Naive B cell (primary cell): ENCODE measurements around the gene TCIRG1. TPM values are rescaled to one million over a fixed set of nuclear protein-coding genes. Genes with fewer than 3 reads are reported as not detected.

Experiments used
- ATAC-seq, 2 donors: fragments of 150-1000 bp; cut with Tn5 transposase; 2 replicates each; pipeline ENCODE4 v1.10.0; 2021; ENCODE audit warnings: low read depth in 2 of 2, mild to moderate bottlenecking in 2 of 2, moderate library complexity in 2 of 2
- DNase-seq: peaks from one replicate; pipeline ENCODE4 v3.0.0; 2022
- H3K27ac Mint-ChIP-seq, 6 donors: one replicate each; pipeline ENCODE4 v1.8.0; 2020 to 2022; ENCODE audit warnings: mild to moderate bottlenecking in 6 of 6, mixed read lengths in 6 of 6, moderate library complexity in 5 of 6, inconsistent platforms in 2 of 6
- H3K27me3 Mint-ChIP-seq, 3 donors: one replicate each; pipeline ENCODE4 v1.8.0; 2021 to 2022; ENCODE audit warnings: mixed read lengths in 3 of 3, mild to moderate bottlenecking in 1 of 3
- H3K36me3 Mint-ChIP-seq, 2 donors: one replicate each; pipeline ENCODE4 v1.8.0; 2020 to 2022; ENCODE audit warnings: mixed read lengths in 2 of 2, inconsistent platforms in 1 of 2, mild to moderate bottlenecking in 1 of 2
- H3K4me1 Mint-ChIP-seq, 3 donors: one replicate each; pipeline ENCODE4 v1.8.0; 2020 to 2022; ENCODE audit warnings: mixed read lengths in 3 of 3, inconsistent platforms in 1 of 3, mild to moderate bottlenecking in 1 of 3, moderate library complexity in 1 of 3
- H3K4me3 Mint-ChIP-seq, 8 donors: one replicate each; pipeline ENCODE4 v1.8.0; 2020 to 2022; ENCODE audit warnings: mild to moderate bottlenecking in 8 of 8, mixed read lengths in 8 of 8, moderate library complexity in 8 of 8, inconsistent platforms in 2 of 8
- H3K9me3 Mint-ChIP-seq, 7 donors: one replicate each; pipeline ENCODE4 v1.8.0; 2020 to 2022; ENCODE audit warnings: mixed read lengths in 7 of 7, mild to moderate bottlenecking in 5 of 7, inconsistent platforms in 2 of 7, moderate library complexity in 1 of 7
- polyA plus RNA-seq, 6 donors: library from polyadenylated mRNA; unstranded; fragments of 300-500 nt; fragmentation: Illumina TruSeq; gene quantifications; one replicate each; pipeline ENCODE4 v1.2.3, GENCODE V29; 2021; ENCODE audit warnings: low read depth in 6 of 6

Gene TCIRG1
- polyA plus RNA-seq, 6 donors from 2014 or later = 16.4 to 44.9 (median 26.6) TPM

DNA sequence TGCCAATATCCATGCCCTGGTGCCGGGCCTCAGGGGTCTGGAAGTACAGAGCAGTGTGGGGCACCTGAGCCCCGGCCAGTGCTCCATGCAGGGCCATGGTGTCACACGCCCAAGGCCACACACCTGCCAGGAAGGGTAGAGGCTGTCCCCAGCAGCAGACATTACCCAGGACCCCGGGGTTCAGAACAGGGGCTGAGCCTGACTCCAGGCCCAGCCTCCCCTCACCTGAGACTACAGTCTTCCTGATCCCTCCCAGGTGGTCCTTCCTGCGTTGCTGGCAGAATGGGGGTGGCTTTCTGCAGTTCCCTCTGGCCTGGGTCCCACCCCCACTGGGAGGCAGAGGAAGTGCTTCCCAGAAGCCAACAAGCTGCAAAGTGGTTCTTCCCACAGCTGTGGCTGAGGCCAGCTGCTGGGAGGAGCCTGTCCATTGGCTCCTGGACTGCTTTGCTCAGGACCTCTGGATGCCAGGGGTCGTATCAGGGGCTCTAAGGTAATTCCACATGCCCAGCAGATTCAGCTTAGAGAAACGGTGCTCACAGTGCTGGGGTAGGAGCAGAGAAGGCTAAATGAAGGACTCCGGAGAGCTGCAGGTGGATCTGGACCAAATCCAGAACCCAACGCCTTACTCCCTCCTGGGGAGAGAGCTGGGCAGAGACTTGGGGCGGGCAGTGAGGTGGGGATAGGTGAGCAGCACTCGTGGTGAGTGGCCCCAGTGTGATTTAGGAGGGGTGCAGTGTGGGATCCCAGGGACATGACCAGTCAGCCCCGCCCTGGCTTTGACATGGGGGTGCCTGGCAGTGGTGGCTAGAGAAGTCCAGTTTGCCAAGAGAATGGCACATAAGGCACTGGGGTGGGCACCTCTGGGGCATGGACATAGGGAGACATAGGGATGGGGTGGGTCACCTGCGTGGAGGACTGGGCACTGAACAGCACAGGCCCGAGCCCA lies 12.6 kb downstream of the TCIRG1 start:
- DNase-seq (no peak), ATAC-seq (no peak)
- Mint-ChIP-seq H3K27ac (peak overlapping the region in 3 of 6 donors; percentile 7 to 67 (median 9)), H3K4me1 (no peaks in the 10 kb centered on the region), H3K4me3 (peak overlapping the region in 1 of 8 donors; percentile 41), H3K9me3 (no peaks in the 10 kb centered on the region), H3K36me3 (peaks cover 0 to 7% of the 10 kb centered on the region in 2 donors), H3K27me3 (no peaks in the 10 kb centered on the region)

DNA sequence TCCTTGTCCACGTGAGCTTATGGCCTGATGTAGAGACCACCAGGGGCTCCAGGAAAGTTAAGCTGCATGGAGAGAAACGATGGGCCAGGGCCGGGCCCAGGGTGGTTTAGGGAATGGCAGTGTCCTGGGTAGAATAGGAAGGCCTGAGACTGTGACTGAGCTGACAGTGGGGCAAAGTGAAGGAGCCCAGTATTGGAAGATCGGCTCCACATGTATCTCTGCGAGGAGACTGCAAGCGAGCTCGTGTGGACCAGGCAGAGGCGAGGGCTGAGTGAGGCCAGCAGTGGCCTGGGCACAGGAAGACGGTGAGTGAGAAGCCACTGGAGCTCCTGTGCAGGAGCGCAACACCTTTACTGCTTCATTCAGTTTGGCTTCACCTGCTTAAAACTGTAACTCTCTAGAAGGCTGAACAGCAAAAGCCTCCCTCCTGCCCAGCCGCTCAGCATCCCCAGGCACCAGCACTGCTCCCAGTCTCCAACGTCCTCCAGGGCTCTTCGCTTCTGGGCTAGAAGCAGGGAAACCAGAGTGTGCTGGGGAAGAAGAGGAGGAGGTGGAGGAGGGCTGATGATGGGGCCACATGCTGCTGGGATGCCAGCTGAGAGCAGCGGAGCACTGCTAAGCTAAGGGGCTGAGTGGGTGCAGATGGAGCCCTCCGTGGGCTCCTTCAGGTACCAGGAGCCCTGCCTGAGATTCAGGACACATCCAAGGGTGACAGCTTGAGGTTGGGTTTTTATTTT lies 13.5 kb downstream of the TCIRG1 start:
- Mint-ChIP-seq H3K27me3 (no peaks in the 10 kb centered on the region), H3K36me3 (peaks cover 0 to 7% of the 10 kb centered on the region in 2 donors), H3K4me1 (no peaks in the 10 kb centered on the region), H3K9me3 (no peaks in the 10 kb centered on the region), H3K4me3 (peak overlapping the region in 1 of 8 donors; percentile 41), H3K27ac (peak overlapping the region in 5 of 6 donors; percentile 7 to 67 (median 42))
- DNase-seq (no peak), ATAC-seq (no peak)

- Mint-ChIP-seq H3K4me3 (no peak overlapping the region), H3K9me3 (no peaks in the 10 kb centered on the region), H3K27me3 (no peaks in the 10 kb centered on the region), H3K4me1 (no peaks in the 10 kb centered on the region), H3K27ac (peak overlapping the region in 3 of 6 donors; percentile 8 to 68 (median 22)), H3K36me3 (peaks cover 0 to 7% of the 10 kb centered on the region in 2 donors)
- DNase-seq (no peak), ATAC-seq (no peak)
These were observed 14.3 kb downstream of the TCIRG1 start for GRCh38 chr11:68053117-68053516.

GRCh38 chr11:68053981-68054812 lies 15.4 kb downstream of the TCIRG1 start:
- Mint-ChIP-seq H3K4me3 (no peak overlapping the region), H3K36me3 (peaks cover 5 to 7% of the 10 kb centered on the region in 2 donors), H3K4me1 (no peaks in the 10 kb centered on the region), H3K9me3 (no peaks in the 10 kb centered on the region), H3K27ac (peak overlapping the region in 1 of 6 donors; percentile 75), H3K27me3 (no peaks in the 10 kb centered on the region)
- ATAC-seq (no peak), DNase-seq (no peak)

DNA sequence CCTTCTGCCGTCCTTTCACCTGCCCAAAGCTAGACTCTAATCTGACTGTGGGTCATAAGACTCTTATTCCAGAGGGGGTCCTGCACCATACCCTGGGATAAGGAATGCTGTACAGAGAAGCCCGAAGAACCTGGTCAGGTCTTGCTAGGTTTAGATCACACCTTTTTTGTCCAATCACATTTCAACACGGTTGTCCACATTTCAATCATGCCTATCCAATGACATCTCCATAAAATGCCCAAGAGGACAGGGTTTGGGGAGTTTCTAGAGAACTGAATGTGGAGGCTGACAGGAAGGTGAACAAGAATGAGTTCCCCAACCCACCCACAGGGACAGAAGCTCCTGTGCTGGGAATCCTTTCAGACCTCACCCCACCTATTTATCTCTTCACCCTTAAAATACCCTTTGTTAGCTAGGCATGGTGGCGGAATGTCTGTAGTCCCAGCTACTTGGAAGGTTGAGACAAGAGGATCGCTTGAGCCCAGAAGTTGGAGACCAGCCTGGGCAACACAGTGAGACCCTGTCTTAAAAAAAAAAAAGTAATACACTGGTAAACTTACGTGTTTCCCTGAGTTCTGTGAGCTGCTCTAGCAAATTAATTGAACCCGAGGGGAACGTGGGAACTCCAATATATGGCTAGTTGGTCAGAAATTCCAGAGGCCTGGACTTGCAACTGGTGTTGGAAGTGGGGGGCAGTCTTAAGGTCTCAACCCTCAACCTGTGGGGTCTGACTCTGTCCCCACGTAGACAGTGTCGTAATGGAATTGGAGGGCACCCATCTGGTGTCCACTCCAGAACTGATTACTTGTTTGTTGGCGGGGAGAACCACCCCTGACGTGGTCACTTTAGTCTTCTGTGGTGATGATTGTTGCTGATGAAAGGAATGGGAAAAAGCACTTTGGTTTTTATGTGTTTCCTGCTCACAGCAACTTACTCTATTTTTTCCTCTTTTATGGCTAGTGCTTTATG lies 17.8 kb downstream of the TCIRG1 start:
- Mint-ChIP-seq H3K4me3 (no peak overlapping the region), H3K27ac (peak overlapping the region in 1 of 6 donors; percentile 67), H3K36me3 (peaks cover 5 to 11% of the 10 kb centered on the region in 2 donors), H3K4me1 (no peaks in the 10 kb centered on the region), H3K27me3 (no peaks in the 10 kb centered on the region), H3K9me3 (no peaks in the 10 kb centered on the region)
- ATAC-seq = no peak
- DNase-seq = no peak

GRCh38 chr11:68057807-68058206 lies 19.0 kb downstream of the TCIRG1 start:
- Mint-ChIP-seq H3K36me3 (peaks cover 5 to 7% of the 10 kb centered on the region in 2 donors), H3K9me3 (no peaks in the 10 kb centered on the region), H3K27me3 (no peaks in the 10 kb centered on the region), H3K4me3 (no peak overlapping the region), H3K4me1 (no peaks in the 10 kb centered on the region), H3K27ac (peak overlapping the region in 1 of 6 donors; percentile 71)
- ATAC-seq (no peak), DNase-seq (no peak)

- ATAC-seq (no peak), DNase-seq (no peak)
- H3K4me3 Mint-ChIP-seq = no peak overlapping the region
- H3K27me3 Mint-ChIP-seq = no peaks in the 10 kb centered on the region
- H3K36me3 Mint-ChIP-seq = peaks cover 18 to 21% of the 10 kb centered on the region in 2 donors
- H3K4me1 Mint-ChIP-seq = no peaks in the 10 kb centered on the region
- no peak overlapping the region for H3K27ac Mint-ChIP-seq
- H3K9me3 Mint-ChIP-seq = no peaks in the 10 kb centered on the region
These were observed 22.7 kb downstream of the TCIRG1 start for GRCh38 chr11:68061508-68061907.

GRCh38 chr11:68064926-68065325 lies 26.1 kb downstream of the TCIRG1 start:
- DNase-seq (no peak), ATAC-seq (no peak)
- peaks cover 25 to 35% of the 10 kb centered on the region in 2 donors for H3K36me3 Mint-ChIP-seq
- H3K4me3 Mint-ChIP-seq = no peak overlapping the region
- H3K9me3 Mint-ChIP-seq = no peaks in the 10 kb centered on the region
- H3K27me3 Mint-ChIP-seq = no peaks in the 10 kb centered on the region
- H3K27ac Mint-ChIP-seq = peak overlapping the region in 1 of 6 donors; percentile 40
- H3K4me1 Mint-ChIP-seq = no peaks in the 10 kb centered on the region

DNA sequence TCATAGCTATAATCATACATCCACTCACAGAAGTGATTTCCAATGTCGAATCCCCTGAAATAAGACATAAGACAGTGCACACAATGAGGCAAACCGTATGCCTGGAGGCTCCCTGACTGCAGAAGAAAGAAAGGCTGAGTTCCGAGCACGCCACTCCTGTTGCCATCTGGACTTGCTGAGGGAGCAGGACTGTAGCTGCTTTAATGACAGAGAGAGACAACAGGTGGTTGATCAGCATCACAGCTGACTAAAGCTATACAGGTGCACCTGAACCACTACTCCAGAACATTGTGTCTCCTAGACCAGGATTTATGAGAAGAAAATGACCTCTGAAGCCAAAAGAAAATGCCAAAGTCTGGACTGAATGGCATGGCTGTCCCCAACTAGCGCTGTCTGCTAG lies 27.0 kb downstream of the TCIRG1 start:
- H3K36me3 Mint-ChIP-seq = peaks cover 34 to 35% of the 10 kb centered on the region in 2 donors
- H3K9me3 Mint-ChIP-seq = no peaks in the 10 kb centered on the region
- H3K4me1 Mint-ChIP-seq = no peaks in the 10 kb centered on the region
- no peak overlapping the region for H3K4me3 Mint-ChIP-seq
- H3K27ac Mint-ChIP-seq = no peak overlapping the region
- no peaks in the 10 kb centered on the region for H3K27me3 Mint-ChIP-seq
- no peak for ATAC-seq
- no peak for DNase-seq

DNA sequence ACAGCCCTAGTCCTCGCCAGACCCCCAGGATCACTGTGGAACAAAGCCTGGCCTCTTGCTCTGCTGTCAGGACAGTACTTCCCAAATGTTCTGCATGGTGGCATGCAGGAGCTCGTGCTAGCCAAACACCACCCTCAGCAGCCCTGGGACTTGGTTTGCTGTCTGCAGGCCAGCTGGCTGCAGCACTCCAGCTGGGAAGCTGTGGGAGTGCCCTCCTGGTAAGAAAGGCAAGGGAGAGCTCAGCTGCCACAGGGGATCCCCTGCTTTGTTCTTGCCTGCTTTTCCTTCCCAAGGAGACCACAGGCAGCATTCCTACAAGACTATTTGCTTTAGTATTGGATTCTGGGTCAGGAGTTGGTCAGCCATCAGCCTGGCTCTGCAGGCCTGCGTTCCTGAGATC lies 27.9 kb downstream of the TCIRG1 start:
- no peak for ATAC-seq
- Mint-ChIP-seq H3K27me3 (no peaks in the 10 kb centered on the region), H3K4me3 (no peak overlapping the region), H3K27ac (no peak overlapping the region), H3K36me3 (peaks cover 34 to 35% of the 10 kb centered on the region in 2 donors), H3K4me1 (peaks cover 0 to 8% (median 0%) of the 10 kb centered on the region in 3 donors), H3K9me3 (no peaks in the 10 kb centered on the region)
- DNase-seq = no peak

DNA sequence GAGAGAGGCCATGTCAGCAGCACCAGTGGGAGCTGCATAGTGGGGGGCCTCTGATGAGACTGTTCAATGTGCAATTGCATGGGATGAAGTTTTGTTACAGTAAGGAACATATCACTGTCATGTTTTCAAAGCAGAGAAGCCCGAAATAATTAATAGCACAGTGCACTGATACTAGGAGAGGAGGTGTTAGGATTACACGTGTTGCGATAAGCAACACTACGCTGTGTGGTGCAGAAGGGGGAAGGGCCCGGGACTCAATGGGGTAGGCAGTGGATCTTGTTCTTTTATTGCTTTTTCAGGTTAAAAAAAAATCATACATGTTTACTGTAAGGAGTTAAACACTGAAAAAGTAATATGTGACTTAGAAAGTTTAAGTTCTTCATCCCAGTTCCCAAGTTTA lies 29.2 kb downstream of the TCIRG1 start:
- peaks cover 0 to 9% (median 0%) of the 10 kb centered on the region in 3 donors for H3K4me1 Mint-ChIP-seq
- no peak for ATAC-seq
- DNase-seq = no peak
- peaks cover 34 to 35% of the 10 kb centered on the region in 2 donors for H3K36me3 Mint-ChIP-seq
- H3K9me3 Mint-ChIP-seq = no peaks in the 10 kb centered on the region
- no peaks in the 10 kb centered on the region for H3K27me3 Mint-ChIP-seq
- H3K4me3 Mint-ChIP-seq = no peak overlapping the region
- H3K27ac Mint-ChIP-seq = peak overlapping the region in 1 of 6 donors; percentile 20
